Rectal smooth muscle tissue (tissue), 1 donor: ENCODE measurements around the gene IFIT1B.

Experiments used
- H3K27ac ChIP-seq: one replicate; pipeline ENCODE4 v1.7.0; 2013; ENCODE audit warnings: low read depth, low read length, inconsistent platforms
- H3K27me3 ChIP-seq: one replicate; pipeline ENCODE4 v1.7.0; 2013; ENCODE audit warnings: low read length; ENCODE audit not compliant: control insufficient read depth, insufficient read depth
- H3K36me3 ChIP-seq: one replicate; pipeline ENCODE4 v1.7.0; 2013; ENCODE audit warnings: low read length; ENCODE audit not compliant: control insufficient read depth, insufficient read depth
- H3K4me1 ChIP-seq: one replicate; pipeline ENCODE4 v1.7.0; 2013; ENCODE audit warnings: low read length; ENCODE audit not compliant: control insufficient read depth, insufficient read depth
- H3K4me3 ChIP-seq: one replicate; pipeline ENCODE4 v1.7.0; 2013; ENCODE audit warnings: low read length
- H3K9ac ChIP-seq: one replicate; pipeline ENCODE4 v1.7.0; 2013; ENCODE audit warnings: low read length

IFIT1B gene

GRCh38 chr10:89351780-89352597 is 25.9 kb upstream of the IFIT1B start:
- peaks cover 4% of the 10 kb centered on the region for H3K4me1 ChIP-seq
- no peak overlapping the region for H3K4me3 ChIP-seq
- H3K27me3 ChIP-seq: no peaks in the 10 kb centered on the region
- peak overlapping the region; percentile 50 for H3K27ac ChIP-seq
- H3K36me3 ChIP-seq: no peaks in the 10 kb centered on the region
- no peak overlapping the region for H3K9ac ChIP-seq

DNA sequence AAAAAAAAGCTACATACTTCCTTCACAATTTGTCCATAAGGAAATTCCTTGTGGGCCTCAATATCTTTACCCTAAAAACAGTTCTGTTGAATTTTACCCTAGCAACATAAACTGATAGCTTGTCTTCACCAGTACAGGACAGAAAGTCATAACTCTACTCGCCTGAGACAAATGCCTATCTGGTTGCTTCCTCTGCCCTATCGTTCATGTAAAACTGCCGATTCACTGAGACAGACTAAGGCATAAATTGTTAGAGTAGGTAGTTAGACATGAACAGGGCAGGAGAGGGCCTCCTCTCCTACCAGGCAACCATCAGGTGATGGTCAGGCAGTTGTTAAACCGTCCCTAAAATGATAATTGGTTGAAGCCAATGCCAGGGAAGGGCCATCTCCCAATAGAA is 25.1 kb upstream of the IFIT1B start:
- Histone ChIP-seq H3K27me3 (no peaks in the 10 kb centered on the region), H3K9ac (no peak overlapping the region), H3K27ac (no peak overlapping the region), H3K36me3 (no peaks in the 10 kb centered on the region), H3K4me3 (no peak overlapping the region), H3K4me1 (peaks cover 4% of the 10 kb centered on the region)

DNA sequence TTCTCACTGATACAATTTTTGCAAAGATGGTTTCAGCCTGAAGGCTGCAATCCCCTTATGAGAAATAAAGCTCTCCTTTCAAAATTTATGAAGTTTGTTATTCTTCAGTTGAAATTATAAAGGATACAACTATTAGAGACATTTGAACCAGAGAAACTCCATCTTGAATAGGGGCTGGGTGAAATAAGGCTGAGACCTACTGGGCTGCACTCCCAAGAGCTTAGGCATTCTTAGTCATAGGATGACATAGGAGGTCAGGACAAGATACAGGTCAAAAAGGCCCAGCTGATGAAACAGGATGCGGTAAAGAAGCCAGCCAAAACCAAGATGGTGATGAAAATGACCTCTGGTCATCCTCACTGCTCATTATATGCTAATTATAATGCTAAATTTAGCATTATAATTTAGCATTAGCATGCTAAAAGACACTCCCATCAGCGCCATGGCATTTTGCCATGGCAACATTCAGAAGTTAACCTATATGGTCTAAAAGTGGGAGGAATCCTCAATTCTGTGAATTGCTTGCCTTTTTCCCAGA is 22.4 kb upstream of the IFIT1B start:
- H3K27me3 ChIP-seq: no peaks in the 10 kb centered on the region
- no peak overlapping the region for H3K9ac ChIP-seq
- peaks cover 4% of the 10 kb centered on the region for H3K4me1 ChIP-seq
- no peak overlapping the region for H3K4me3 ChIP-seq
- H3K27ac ChIP-seq: no peak overlapping the region
- no peaks in the 10 kb centered on the region for H3K36me3 ChIP-seq

- no peak overlapping the region for H3K27ac ChIP-seq
Observed at GRCh38 chr10:89357096-89357495, 20.8 kb upstream of the IFIT1B start.

DNA sequence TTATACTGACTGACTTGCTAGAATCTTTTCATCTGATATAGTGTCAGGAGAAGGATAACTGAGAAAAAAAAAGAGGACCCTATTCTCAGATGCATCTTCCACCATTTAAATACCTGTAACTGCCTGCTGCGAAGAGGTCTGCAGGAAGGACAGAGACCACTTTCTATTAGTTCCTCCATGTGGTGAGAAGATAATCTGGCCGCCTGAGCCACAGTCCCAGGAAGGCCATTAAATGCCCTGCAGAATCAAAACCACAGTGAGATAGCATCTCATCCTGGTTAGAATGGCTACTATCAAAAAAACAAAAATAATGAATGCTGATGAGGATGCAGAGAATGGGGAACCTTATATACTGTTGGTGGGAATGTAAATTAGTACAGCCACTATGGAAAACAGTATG is 19.9 kb upstream of the IFIT1B start:
- Histone ChIP-seq H3K4me3 (no peak overlapping the region), H3K27ac (no peak overlapping the region), H3K4me1 (no peaks in the 10 kb centered on the region), H3K27me3 (no peaks in the 10 kb centered on the region), H3K36me3 (no peaks in the 10 kb centered on the region), H3K9ac (no peak overlapping the region)

More at GRCh38 chr10:89357096-89357495, 20.8 kb upstream of the IFIT1B start:
- H3K27me3 ChIP-seq: no peaks in the 10 kb centered on the region
- no peak overlapping the region for H3K4me3 ChIP-seq
- no peak overlapping the region for H3K9ac ChIP-seq
- no peaks in the 10 kb centered on the region for H3K4me1 ChIP-seq
- no peaks in the 10 kb centered on the region for H3K36me3 ChIP-seq

GRCh38 chr10:89360157-89360556 is 17.7 kb upstream of the IFIT1B start:
- Histone ChIP-seq H3K9ac (no peak overlapping the region), H3K27me3 (no peaks in the 10 kb centered on the region), H3K27ac (no peak overlapping the region), H3K4me1 (no peaks in the 10 kb centered on the region), H3K36me3 (no peaks in the 10 kb centered on the region), H3K4me3 (no peak overlapping the region)

DNA sequence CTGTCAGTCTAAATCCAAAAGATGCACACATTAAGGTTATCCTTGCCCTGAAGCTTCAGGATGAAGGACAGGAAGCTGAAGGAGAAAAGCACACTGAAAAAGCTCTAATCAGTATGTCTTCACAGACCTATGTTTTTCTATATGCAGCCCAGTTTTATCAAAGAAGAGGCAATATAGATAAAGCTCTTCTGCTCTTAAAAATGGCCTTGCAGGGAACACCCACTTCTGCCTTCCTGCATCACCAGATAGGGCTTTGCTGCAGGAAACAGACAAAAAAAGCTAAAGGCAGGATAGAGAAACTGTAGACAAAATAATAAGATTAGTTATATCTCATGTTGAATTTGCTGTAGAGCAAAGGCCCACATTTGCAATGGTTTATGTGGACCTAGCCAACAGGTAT is 14.9 kb upstream of the IFIT1B start:
- no peaks in the 10 kb centered on the region for H3K27me3 ChIP-seq
- no peak overlapping the region for H3K4me3 ChIP-seq
- no peak overlapping the region for H3K27ac ChIP-seq

GRCh38 chr10:89363729-89364442 is 14.0 kb upstream of the IFIT1B start:
- Histone ChIP-seq H3K27ac (no peak overlapping the region), H3K4me1 (no peaks in the 10 kb centered on the region), H3K36me3 (no peaks in the 10 kb centered on the region)

More for the DNA sequence above, 14.9 kb upstream of the IFIT1B start:
- H3K4me1 ChIP-seq: no peaks in the 10 kb centered on the region
- H3K36me3 ChIP-seq: no peaks in the 10 kb centered on the region
- no peak overlapping the region for H3K9ac ChIP-seq

DNA sequence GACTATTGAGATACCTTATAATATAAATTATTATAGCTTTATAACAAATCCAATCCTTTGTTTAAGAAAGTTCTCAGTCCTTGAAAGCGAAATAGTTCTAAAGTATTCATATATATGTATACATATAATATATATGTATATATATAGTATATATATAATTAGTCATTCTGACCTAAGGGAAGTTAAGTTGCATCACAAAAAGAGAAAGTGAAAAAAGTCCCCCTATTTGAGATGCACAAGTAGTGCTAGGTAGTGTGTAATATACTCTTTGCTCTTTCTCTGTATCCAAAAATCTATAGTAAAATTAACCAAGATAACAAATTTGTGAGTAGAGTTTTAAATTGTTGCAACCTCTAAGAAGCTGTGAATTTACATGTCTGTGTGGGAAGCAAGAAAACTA is 13.3 kb upstream of the IFIT1B start:
- H3K4me1 ChIP-seq: no peaks in the 10 kb centered on the region
- H3K36me3 ChIP-seq: no peaks in the 10 kb centered on the region
- no peak overlapping the region for H3K27ac ChIP-seq
- H3K27me3 ChIP-seq: no peaks in the 10 kb centered on the region
- no peak overlapping the region for H3K4me3 ChIP-seq
- H3K9ac ChIP-seq: no peak overlapping the region

More at GRCh38 chr10:89363729-89364442, 14.0 kb upstream of the IFIT1B start:
- no peak overlapping the region for H3K4me3 ChIP-seq
- no peak overlapping the region for H3K9ac ChIP-seq
- no peaks in the 10 kb centered on the region for H3K27me3 ChIP-seq

DNA sequence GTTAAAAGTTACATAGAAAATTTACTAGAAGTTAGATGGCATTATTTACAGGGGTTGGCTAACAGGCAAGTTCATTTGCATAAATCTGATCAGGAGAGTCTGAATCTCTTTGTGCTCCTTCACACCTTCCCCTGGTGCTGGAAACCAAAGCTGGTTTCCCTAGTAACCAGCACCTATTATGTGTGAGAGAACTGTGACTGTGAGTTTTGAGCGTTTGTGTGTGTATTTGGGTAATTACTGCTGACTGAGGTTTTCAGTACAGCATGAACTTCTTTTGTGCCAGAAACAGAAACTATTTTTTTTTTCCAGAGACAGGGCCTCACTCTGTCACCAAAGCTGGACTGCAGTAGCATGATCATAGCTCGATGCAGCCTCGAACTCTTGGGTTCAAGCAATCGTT is 10.3 kb upstream of the IFIT1B start:
- H3K36me3 ChIP-seq: no peaks in the 10 kb centered on the region
- no peaks in the 10 kb centered on the region for H3K4me1 ChIP-seq
- no peaks in the 10 kb centered on the region for H3K27me3 ChIP-seq
- H3K9ac ChIP-seq: no peak overlapping the region
- no peak overlapping the region for H3K27ac ChIP-seq
- no peak overlapping the region for H3K4me3 ChIP-seq

GRCh38 chr10:89368129-89368528 is 9.7 kb upstream of the IFIT1B start:
- H3K27ac ChIP-seq: no peak overlapping the region
- H3K36me3 ChIP-seq: no peaks in the 10 kb centered on the region
- H3K4me1 ChIP-seq: no peaks in the 10 kb centered on the region
- H3K27me3 ChIP-seq: no peaks in the 10 kb centered on the region
- H3K9ac ChIP-seq: no peak overlapping the region
- H3K4me3 ChIP-seq: no peak overlapping the region

DNA sequence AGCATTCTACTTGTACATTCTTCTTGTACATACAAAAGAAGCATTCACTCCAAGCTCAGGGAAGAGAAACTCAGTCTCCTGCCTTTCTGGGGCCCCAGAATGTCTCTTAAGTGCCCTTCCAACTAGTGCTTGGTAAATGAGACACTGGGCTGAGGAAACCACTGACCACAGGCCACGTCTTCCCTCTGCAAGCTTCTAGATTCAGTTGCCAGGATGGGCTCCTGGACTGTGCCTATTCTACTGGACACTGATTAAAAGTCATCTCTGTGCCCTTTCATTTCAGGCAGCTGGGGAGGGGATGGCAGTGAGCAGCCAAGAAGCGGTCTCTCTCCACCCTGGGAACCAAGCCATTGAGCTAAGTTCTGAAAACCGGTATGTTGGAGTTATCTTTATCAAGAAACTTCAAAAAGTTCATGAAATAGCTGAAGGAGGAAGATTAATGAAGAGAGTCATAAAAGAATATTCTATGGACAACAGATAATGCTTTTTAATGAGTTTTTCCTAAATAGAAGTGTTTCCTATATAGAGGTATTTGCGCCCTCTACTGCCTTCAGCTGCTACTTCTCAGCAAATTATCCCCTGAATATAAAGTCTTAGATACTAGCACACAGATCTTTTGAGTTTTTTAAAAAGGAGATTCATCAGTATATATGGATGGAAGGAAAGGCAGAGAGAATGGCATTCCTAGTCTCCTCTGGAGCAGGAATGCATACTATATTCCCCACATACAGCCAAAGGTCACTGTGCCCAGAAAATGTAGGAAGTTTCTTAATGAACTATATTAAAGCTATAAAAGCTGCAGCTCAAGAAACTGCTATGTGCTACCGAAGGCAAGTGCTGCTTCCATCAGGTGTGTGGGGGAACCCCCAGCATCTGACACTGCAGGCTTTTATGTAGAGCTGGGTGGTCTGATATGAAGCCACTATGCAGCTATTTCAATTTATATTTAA is 8.4 kb upstream of the IFIT1B start:
- Histone ChIP-seq H3K4me3 (no peak overlapping the region), H3K36me3 (no peaks in the 10 kb centered on the region), H3K27ac (no peak overlapping the region), H3K27me3 (no peaks in the 10 kb centered on the region), H3K4me1 (peaks cover 11% of the 10 kb centered on the region), H3K9ac (no peak overlapping the region)
